ENCODE data around the gene PFKFB1. TPM values are rescaled to one million over a fixed set of nuclear protein-coding genes. Genes with fewer than 3 reads are reported as not detected.

Gene PFKFB1
- total and polyA plus RNA-seq, 4 donors = 2.9 to 19.2 (median 7.3) TPM

DNA sequence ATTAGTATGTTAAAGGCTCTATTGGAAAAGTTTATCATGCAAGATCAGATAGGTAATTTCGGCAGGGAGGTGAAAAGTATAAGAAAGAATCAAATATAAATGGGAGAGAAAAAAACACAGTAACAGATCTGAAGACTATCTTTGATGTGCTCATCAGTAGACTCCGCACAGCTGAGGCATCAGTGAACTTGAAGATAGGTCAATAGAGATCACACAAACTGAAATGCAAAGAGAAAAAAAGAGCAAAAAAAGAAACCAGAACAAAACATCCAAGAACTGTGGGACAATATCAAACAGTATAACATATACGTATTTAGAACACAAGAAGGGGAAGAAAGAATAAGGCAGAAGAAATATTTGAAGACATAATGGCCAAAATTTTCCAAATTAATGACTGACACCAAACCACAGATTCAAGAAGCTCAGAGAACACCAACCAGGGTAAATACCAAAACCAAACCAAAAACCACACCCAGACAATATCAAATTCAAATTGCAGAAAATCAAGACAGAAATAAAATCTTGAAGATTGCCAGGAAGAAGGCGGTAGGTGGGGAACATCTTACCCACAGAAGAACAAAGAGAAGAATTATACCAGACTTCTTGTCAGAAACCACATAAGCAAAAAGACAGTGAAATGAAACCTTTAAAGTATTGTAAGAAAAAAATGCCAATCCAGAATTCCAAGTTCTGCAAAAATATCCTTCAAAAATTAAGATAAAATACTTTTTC lies 29.1 kb downstream of the PFKFB1 start:
- H3K9ac ChIP-seq (ENCODE audit: low read depth in 1 of 2, low read length in 2 of 2) = no peak overlapping the region
- TF ChIP-seq JUND (IDR thresholded peaks at IDR 0.05) (no peak), FOXA2 (IDR thresholded peaks at IDR 0.05) (no peak), RAD21 (IDR thresholded peaks at IDR 0.05) (no peak), REST (IDR thresholded peaks at IDR 0.05) (no peak), TAF1 (conservative IDR thresholded peaks at IDR 0.05) (no peak), GABPA (IDR thresholded peaks at IDR 0.05 in 1 of 2, conservative IDR thresholded peaks at IDR 0.05 in 1 of 2) (no peak), EGR1 (IDR thresholded peaks at IDR 0.05; ENCODE audit: low read depth in 2 of 2) (no peak), HNF4A (conservative IDR thresholded peaks at IDR 0.05) (no peak), NR2F2 (IDR thresholded peaks at IDR 0.05) (no peak), HNF4G (IDR thresholded peaks at IDR 0.05) (no peak), SP1 (IDR thresholded peaks at IDR 0.05) (no peak), YY1 (IDR thresholded peaks at IDR 0.05) (no peak), RXRA (IDR thresholded peaks at IDR 0.05) (no peak), FOXA1 (IDR thresholded peaks at IDR 0.05) (no peak)
- TF ChIP-seq, protein P1, sequence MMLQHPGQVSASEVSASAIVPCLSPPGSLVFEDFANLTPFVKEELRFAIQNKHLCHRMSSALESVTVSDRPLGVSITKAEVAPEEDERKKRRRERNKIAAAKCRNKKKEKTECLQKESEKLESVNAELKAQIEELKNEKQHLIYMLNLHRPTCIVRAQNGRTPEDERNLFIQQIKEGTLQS (IDR thresholded peaks at IDR 0.05) = no peak
- TF ChIP-seq, protein P2, sequence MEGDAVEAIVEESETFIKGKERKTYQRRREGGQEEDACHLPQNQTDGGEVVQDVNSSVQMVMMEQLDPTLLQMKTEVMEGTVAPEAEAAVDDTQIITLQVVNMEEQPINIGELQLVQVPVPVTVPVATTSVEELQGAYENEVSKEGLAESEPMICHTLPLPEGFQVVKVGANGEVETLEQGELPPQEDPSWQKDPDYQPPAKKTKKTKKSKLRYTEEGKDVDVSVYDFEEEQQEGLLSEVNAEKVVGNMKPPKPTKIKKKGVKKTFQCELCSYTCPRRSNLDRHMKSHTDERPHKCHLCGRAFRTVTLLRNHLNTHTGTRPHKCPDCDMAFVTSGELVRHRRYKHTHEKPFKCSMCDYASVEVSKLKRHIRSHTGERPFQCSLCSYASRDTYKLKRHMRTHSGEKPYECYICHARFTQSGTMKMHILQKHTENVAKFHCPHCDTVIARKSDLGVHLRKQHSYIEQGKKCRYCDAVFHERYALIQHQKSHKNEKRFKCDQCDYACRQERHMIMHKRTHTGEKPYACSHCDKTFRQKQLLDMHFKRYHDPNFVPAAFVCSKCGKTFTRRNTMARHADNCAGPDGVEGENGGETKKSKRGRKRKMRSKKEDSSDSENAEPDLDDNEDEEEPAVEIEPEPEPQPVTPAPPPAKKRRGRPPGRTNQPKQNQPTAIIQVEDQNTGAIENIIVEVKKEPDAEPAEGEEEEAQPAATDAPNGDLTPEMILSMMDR (IDR thresholded peaks at IDR 0.05; ENCODE audit: low read depth, low read length, missing input control) = no peak
- TF ChIP-seq, protein P3, sequence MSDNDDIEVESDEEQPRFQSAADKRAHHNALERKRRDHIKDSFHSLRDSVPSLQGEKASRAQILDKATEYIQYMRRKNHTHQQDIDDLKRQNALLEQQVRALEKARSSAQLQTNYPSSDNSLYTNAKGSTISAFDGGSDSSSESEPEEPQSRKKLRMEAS (IDR thresholded peaks at IDR 0.05) = no peak
- TF ChIP-seq, protein P4, sequence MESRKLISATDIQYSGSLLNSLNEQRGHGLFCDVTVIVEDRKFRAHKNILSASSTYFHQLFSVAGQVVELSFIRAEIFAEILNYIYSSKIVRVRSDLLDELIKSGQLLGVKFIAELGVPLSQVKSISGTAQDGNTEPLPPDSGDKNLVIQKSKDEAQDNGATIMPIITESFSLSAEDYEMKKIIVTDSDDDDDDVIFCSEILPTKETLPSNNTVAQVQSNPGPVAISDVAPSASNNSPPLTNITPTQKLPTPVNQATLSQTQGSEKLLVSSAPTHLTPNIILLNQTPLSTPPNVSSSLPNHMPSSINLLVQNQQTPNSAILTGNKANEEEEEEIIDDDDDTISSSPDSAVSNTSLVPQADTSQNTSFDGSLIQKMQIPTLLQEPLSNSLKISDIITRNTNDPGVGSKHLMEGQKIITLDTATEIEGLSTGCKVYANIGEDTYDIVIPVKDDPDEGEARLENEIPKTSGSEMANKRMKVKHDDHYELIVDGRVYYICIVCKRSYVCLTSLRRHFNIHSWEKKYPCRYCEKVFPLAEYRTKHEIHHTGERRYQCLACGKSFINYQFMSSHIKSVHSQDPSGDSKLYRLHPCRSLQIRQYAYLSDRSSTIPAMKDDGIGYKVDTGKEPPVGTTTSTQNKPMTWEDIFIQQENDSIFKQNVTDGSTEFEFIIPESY (IDR thresholded peaks at IDR 0.05) = no peak
- H3K36me3 ChIP-seq (ENCODE audit: control insufficient read depth in 4 of 4, insufficient read depth in 3 of 4, low read depth in 1 of 4, low read length in 3 of 4) = peaks cover 0 to 8% (median 2%) of the 10 kb centered on the region in 4 donors
- H3K27ac ChIP-seq (ENCODE audit: low read depth in 1 of 2, low read length in 2 of 2) = no peak overlapping the region
- WGBS = 84% methylated on average over 4 of the region's 4 CpGs
- no peak for DNase-seq (ENCODE audit: low spot score)
- H3K4me3 ChIP-seq (ENCODE audit: low read depth in 1 of 3, low read length in 3 of 3) = no peak overlapping the region
- H3K27me3 ChIP-seq (ENCODE audit: control insufficient read depth in 4 of 4, insufficient read depth in 4 of 4, low read length in 3 of 4) = no peaks in the 10 kb centered on the region
- peaks cover 0 to 2% (median 0%) of the 10 kb centered on the region in 4 donors for H3K9me3 ChIP-seq (ENCODE audit: control insufficient read depth in 4 of 4, low read length in 3 of 4)
- no peaks in the 10 kb centered on the region for H3K4me1 ChIP-seq (ENCODE audit: control insufficient read depth in 4 of 4, insufficient read depth in 4 of 4, low read length in 3 of 4)
